AML-193 (cell line): Measurements from ENCODE around the gene WDR5.

ENCODE experiments used
- DNase-seq, 2 experiments: peaks; one replicate each; lab custom pipeline; 2025; lab: John Stamatoyannopoulos, UW

Gene WDR5

GRCh38 chr9:134158753-134159392 is 23.0 kb downstream of the WDR5 start:
- DNase-seq: no peak

GRCh38 chr9:134159566-134160245 is 23.8 kb downstream of the WDR5 start:
- no peak for DNase-seq

- DNase-seq: no peak
These were observed 25.8 kb downstream of the WDR5 start for GRCh38 chr9:134161647-134162046.

GRCh38 chr9:134162212-134162775 is 26.4 kb downstream of the WDR5 start:
- DNase-seq: no peak

GRCh38 chr9:134162926-134163370 is 27.1 kb downstream of the WDR5 start:
- DNase-seq: no peak

- peak; percentile 25 to 33 for DNase-seq
These were observed 27.7 kb downstream of the WDR5 start for GRCh38 chr9:134163371-134164196.

GRCh38 chr9:134164879-134165278 is 29.0 kb downstream of the WDR5 start:
- no peak for DNase-seq

- DNase-seq: no peak
These were observed 29.8 kb downstream of the WDR5 start for GRCh38 chr9:134165357-134166315.

GRCh38 chr9:134166374-134166773 is 30.5 kb downstream of the WDR5 start:
- DNase-seq: no peak

GRCh38 chr9:134167530-134167931 is 31.6 kb downstream of the WDR5 start:
- no peak for DNase-seq

- DNase-seq: no peak
These were observed 33.1 kb downstream of the WDR5 start for GRCh38 chr9:134168757-134169550.

GRCh38 chr9:134169724-134170401 is 34.0 kb downstream of the WDR5 start:
- DNase-seq: no peak

- DNase-seq: no peak
These were observed 34.8 kb downstream of the WDR5 start for GRCh38 chr9:134170532-134171315.

GRCh38 chr9:134171316-134172197 is 35.7 kb downstream of the WDR5 start:
- no peak for DNase-seq

GRCh38 chr9:134172198-134173126 is 36.6 kb downstream of the WDR5 start:
- no peak for DNase-seq

GRCh38 chr9:134173127-134174072 is 37.5 kb downstream of the WDR5 start:
- no peak for DNase-seq
